Mesenchymal stem cell (in vitro differentiated cells and primary cell): ENCODE results near the gene DNAH2.

Experiments used
- DNase-seq: peaks from one replicate; pipeline ENCODE4 v3.0.0-alpha.2; 2013
- H2AFZ ChIP-seq: one replicate; pipeline ENCODE4 v1.6.1; 2013; ENCODE audit warnings: low read depth, mild to moderate bottlenecking, control low read depth, inconsistent platforms, low read length, moderate library complexity
- H2AK5ac ChIP-seq: 2 replicates; pipeline ENCODE4 v1.6.1; 2013; ENCODE audit warnings: low read length, moderate library complexity, mild to moderate bottlenecking, inconsistent platforms; ENCODE audit not compliant: severe bottlenecking
- H2BK120ac ChIP-seq: one replicate; pipeline ENCODE4 v1.6.1; 2013; ENCODE audit warnings: low read depth, mild to moderate bottlenecking, inconsistent platforms, low read length, moderate library complexity
- H2BK12ac ChIP-seq, 2 experiments: one replicate each; pipeline ENCODE4 v1.6.1; 2013; ENCODE audit warnings: inconsistent platforms in 2 of 2, low read length in 2 of 2, mild to moderate bottlenecking in 2 of 2, moderate library complexity in 2 of 2, control low read depth in 1 of 2
- H2BK15ac ChIP-seq: one replicate; pipeline ENCODE4 v1.6.1; 2013; ENCODE audit warnings: mild to moderate bottlenecking, low read depth, inconsistent platforms; ENCODE audit not compliant: poor library complexity, severe bottlenecking
- H2BK5ac ChIP-seq: 2 replicates; pipeline ENCODE4 v1.6.1; 2013; ENCODE audit warnings: low read depth, mild to moderate bottlenecking, low read length, control low read depth, inconsistent platforms; ENCODE audit not compliant: poor library complexity, severe bottlenecking
- H3K14ac ChIP-seq, 2 experiments: one replicate each; pipeline ENCODE4 v1.6.1; 2013; ENCODE audit warnings: inconsistent platforms in 2 of 2, low read length in 2 of 2, control low read depth in 1 of 2, mild to moderate bottlenecking in 1 of 2, moderate library complexity in 1 of 2
- H3K18ac ChIP-seq, 2 experiments: one replicate each; pipeline ENCODE4 v1.6.1; 2013; ENCODE audit warnings: inconsistent platforms in 2 of 2, low read length in 2 of 2, control low read depth in 1 of 2, low read depth in 1 of 2, mild to moderate bottlenecking in 1 of 2
- H3K23ac ChIP-seq, 2 experiments: one replicate each; pipeline ENCODE4 v1.6.1; 2013; ENCODE audit warnings: inconsistent platforms in 2 of 2, low read length in 2 of 2, mild to moderate bottlenecking in 2 of 2, moderate library complexity in 2 of 2, control low read depth in 1 of 2
- H3K27ac ChIP-seq: 2 replicates; pipeline ENCODE4 v1.5.1; 2013; ENCODE audit warnings: mild to moderate bottlenecking, moderate library complexity, low read length, control low read depth, inconsistent platforms; ENCODE audit not compliant: poor library complexity, severe bottlenecking
- H3K27me3 ChIP-seq, 2 experiments: 2 replicates each; pipeline versions ENCODE4 v1.6.1 to v1.7.0; 2013; ENCODE audit warnings: low read length in 2 of 2, mild to moderate bottlenecking in 2 of 2, moderate library complexity in 2 of 2, control low read depth in 1 of 2, inconsistent platforms in 1 of 2; ENCODE audit not compliant: control insufficient read depth in 1 of 2, insufficient read depth in 1 of 2
- H3K36me3 ChIP-seq, 2 experiments: 2 replicates each; pipeline versions ENCODE4 v1.6.1 to v1.7.0; 2013; ENCODE audit warnings: low read length in 2 of 2, control low read depth in 1 of 2, inconsistent platforms in 1 of 2, low read depth in 1 of 2, mild to moderate bottlenecking in 1 of 2; ENCODE audit not compliant: insufficient read depth in 2 of 2, control insufficient read depth in 1 of 2
- H3K4ac ChIP-seq, 2 experiments: one replicate each; pipeline ENCODE4 v1.6.1; 2013; ENCODE audit warnings: inconsistent platforms in 2 of 2, low read length in 2 of 2, mild to moderate bottlenecking in 2 of 2, moderate library complexity in 2 of 2, control low read depth in 1 of 2, low read depth in 1 of 2
- H3K4me1 ChIP-seq: 2 replicates; pipeline ENCODE4 v1.6.1; 2013; ENCODE audit warnings: low read depth, low read length, control low read depth; ENCODE audit not compliant: control insufficient read depth, insufficient read depth
- H3K4me2 ChIP-seq: 2 replicates; pipeline ENCODE4 v1.6.1; 2013; ENCODE audit warnings: low read length, mild to moderate bottlenecking, inconsistent platforms; ENCODE audit not compliant: poor library complexity, severe bottlenecking
- H3K4me3 ChIP-seq, 2 experiments: 2 replicates each; pipeline versions ENCODE4 v1.5.1 to v1.7.0; 2013; ENCODE audit warnings: low read length in 2 of 2, mild to moderate bottlenecking in 2 of 2, control low read depth in 1 of 2, low read depth in 1 of 2; ENCODE audit not compliant: insufficient read depth in 1 of 2
- H3K79me1 ChIP-seq: replicated peaks from 2 replicates; pipeline ENCODE4 v1.6.1; 2013; ENCODE audit warnings: mild to moderate bottlenecking, control low read depth, low read length, inconsistent platforms; ENCODE audit not compliant: poor library complexity, severe bottlenecking
- H3K9ac ChIP-seq: 2 replicates; pipeline ENCODE4 v1.7.0; 2013; ENCODE audit warnings: mild to moderate bottlenecking, low read length, moderate library complexity
- H3K9me3 ChIP-seq: 2 replicates; pipeline ENCODE4 v1.7.0; 2013; ENCODE audit warnings: mild to moderate bottlenecking, low read length; ENCODE audit not compliant: control insufficient read depth
- H4K8ac ChIP-seq: one replicate; pipeline ENCODE4 v1.6.1; 2013; ENCODE audit warnings: inconsistent platforms, mild to moderate bottlenecking, low read length, moderate library complexity
- H4K91ac ChIP-seq: one replicate; pipeline ENCODE4 v1.6.1; 2013; ENCODE audit warnings: mild to moderate bottlenecking, low read length, inconsistent platforms
- WGBS: methylation state at CpG from one replicate; pipeline ENCODE4 v1.1.7; 2013; ENCODE audit warnings: mixed read lengths; 5-methylcytosine and 5-hydroxymethylcytosine counted together

The DNAH2 gene

GRCh38 chr17:7849130-7849750 is 131.7 kb downstream of the DNAH2 start:
- Histone ChIP-seq H2BK15ac (no peak overlapping the region), H3K9ac (no peak overlapping the region), H2BK120ac (no peak overlapping the region), H4K91ac (peak overlapping the region; percentile 28), H2AK5ac (no peak overlapping the region), H3K79me1 (peaks cover 46% of the 10 kb centered on the region), H3K18ac (no peak overlapping the region), H3K4ac (no peak overlapping the region), H4K8ac (no peak overlapping the region), H3K36me3 (peaks cover 56 to 87% of the 10 kb centered on the region in 2 experiments), H3K14ac (no peak overlapping the region), H3K9me3 (no peaks in the 10 kb centered on the region), H3K27ac (no peak overlapping the region), H3K4me1 (peaks cover 19% of the 10 kb centered on the region), H2AFZ (no peak overlapping the region), H2BK5ac (no peak overlapping the region), H3K27me3 (no peaks in the 10 kb centered on the region), H3K23ac (no peak overlapping the region), H3K4me3 (no peak overlapping the region), H2BK12ac (no peak overlapping the region), H3K4me2 (no peak overlapping the region)
- no peak for DNase-seq
- 92% methylated on average over 33 of the region's 35 CpGs for WGBS

- WGBS, result 95% methylated on average over 12 of the region's 12 CpGs
- H3K9ac ChIP-seq, result no peak overlapping the region
Observed at GRCh38 chr17:7849751-7850504, 132.4 kb downstream of the DNAH2 start.

GRCh38 chr17:7850701-7851437 is 133.3 kb downstream of the DNAH2 start:
- Histone ChIP-seq H3K18ac (no peak overlapping the region), H3K36me3 (peaks cover 53 to 83% of the 10 kb centered on the region in 2 experiments), H2AFZ (no peak overlapping the region), H2BK15ac (no peak overlapping the region), H4K8ac (no peak overlapping the region), H3K27ac (no peak overlapping the region), H3K9ac (no peak overlapping the region), H4K91ac (no peak overlapping the region), H3K9me3 (no peaks in the 10 kb centered on the region), H3K27me3 (no peaks in the 10 kb centered on the region), H3K4me3 (no peak overlapping the region), H3K23ac (no peak overlapping the region), H3K4ac (no peak overlapping the region), H3K4me1 (peaks cover 26% of the 10 kb centered on the region), H3K14ac (no peak overlapping the region), H3K79me1 (peaks cover 47% of the 10 kb centered on the region), H3K4me2 (no peak overlapping the region), H2BK12ac (no peak overlapping the region), H2BK5ac (no peak overlapping the region), H2BK120ac (no peak overlapping the region), H2AK5ac (no peak overlapping the region)
- 91% methylated on average over 15 of the region's 17 CpGs for WGBS
- DNase-seq, result no peak

More at GRCh38 chr17:7849751-7850504, 132.4 kb downstream of the DNAH2 start:
- no peak overlapping the region for H3K27ac ChIP-seq
- H3K36me3 ChIP-seq, result peaks cover 56 to 86% of the 10 kb centered on the region in 2 experiments
- no peak overlapping the region for H3K4me3 ChIP-seq
- no peak overlapping the region for H4K91ac ChIP-seq
- no peak overlapping the region for H2BK5ac ChIP-seq
- H3K23ac ChIP-seq, result no peak overlapping the region
- H3K27me3 ChIP-seq, result no peaks in the 10 kb centered on the region
- no peak overlapping the region for H2BK15ac ChIP-seq
- no peak overlapping the region for H2AK5ac ChIP-seq
- DNase-seq, result no peak
- H3K4me1 ChIP-seq, result peaks cover 24% of the 10 kb centered on the region
- H2AFZ ChIP-seq, result no peak overlapping the region
- no peak overlapping the region for H2BK120ac ChIP-seq
- no peak overlapping the region for H4K8ac ChIP-seq
- no peak overlapping the region for H3K4me2 ChIP-seq
- H2BK12ac ChIP-seq, result no peak overlapping the region
- no peak overlapping the region for H3K14ac ChIP-seq
- peaks cover 46% of the 10 kb centered on the region for H3K79me1 ChIP-seq
- no peak overlapping the region for H3K4ac ChIP-seq
- H3K9me3 ChIP-seq, result no peaks in the 10 kb centered on the region
- no peak overlapping the region for H3K18ac ChIP-seq
